Peyer's patch (tissue), 4 donors: ENCODE results near the gene CHRDL2.

Experiments
- POLR2A ChIP-seq, 2 donors: fragments of 450-650 bp; IDR thresholded peaks; one replicate each; pipeline ENCODE4 v1.5.1; 2017; ENCODE audit warnings: antibody characterized with exemption in 2 of 2, mild to moderate bottlenecking in 2 of 2, moderate library complexity in 2 of 2
- TF ChIP-seq, protein P1 (sequence below), 6 experiments: fragments of 450-650 bp in 4 of 6; fragments of 200-600 bp in 2 of 6; sonication (generic) in 1 of 6; IDR thresholded peaks; one replicate each; pipeline ENCODE4 v1.5.1; 2017 to 2019; ENCODE audit warnings: antibody characterized with exemption in 6 of 6, mild to moderate bottlenecking in 3 of 6, moderate library complexity in 1 of 6

DNA sequence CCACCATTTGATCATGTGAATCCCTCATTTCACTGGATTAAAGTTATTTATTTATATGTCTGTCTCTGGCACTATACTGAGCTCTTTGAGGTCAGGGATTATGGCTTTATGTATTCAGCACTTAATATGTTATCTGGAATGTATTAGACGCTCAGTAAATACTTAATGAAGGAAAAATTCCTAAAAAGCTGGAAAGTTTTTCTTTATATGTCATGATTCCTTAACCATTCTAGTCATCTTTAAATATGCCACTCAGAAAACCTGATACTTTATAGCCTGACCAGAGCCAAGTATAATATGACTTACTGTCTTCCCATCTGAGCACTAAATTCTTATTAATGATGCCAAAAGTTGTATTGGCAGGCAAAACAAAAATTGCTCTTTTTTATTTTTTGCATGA, 44.5 kb upstream of the CHRDL2 start:
- TF ChIP-seq, protein P1, sequence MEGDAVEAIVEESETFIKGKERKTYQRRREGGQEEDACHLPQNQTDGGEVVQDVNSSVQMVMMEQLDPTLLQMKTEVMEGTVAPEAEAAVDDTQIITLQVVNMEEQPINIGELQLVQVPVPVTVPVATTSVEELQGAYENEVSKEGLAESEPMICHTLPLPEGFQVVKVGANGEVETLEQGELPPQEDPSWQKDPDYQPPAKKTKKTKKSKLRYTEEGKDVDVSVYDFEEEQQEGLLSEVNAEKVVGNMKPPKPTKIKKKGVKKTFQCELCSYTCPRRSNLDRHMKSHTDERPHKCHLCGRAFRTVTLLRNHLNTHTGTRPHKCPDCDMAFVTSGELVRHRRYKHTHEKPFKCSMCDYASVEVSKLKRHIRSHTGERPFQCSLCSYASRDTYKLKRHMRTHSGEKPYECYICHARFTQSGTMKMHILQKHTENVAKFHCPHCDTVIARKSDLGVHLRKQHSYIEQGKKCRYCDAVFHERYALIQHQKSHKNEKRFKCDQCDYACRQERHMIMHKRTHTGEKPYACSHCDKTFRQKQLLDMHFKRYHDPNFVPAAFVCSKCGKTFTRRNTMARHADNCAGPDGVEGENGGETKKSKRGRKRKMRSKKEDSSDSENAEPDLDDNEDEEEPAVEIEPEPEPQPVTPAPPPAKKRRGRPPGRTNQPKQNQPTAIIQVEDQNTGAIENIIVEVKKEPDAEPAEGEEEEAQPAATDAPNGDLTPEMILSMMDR (IDR thresholded peaks at IDR 0.05) = no peak
- no peak for TF ChIP-seq POLR2A (IDR thresholded peaks at IDR 0.05)
